H1 (cell line): ENCODE measurements around the gene ZNF789.

ENCODE experiments used
- TAF1 ChIP-seq: IDR thresholded peaks from 2 replicates; pipeline ENCODE4 v1.6.1; 2011; ENCODE audit warnings: mild to moderate bottlenecking, low read depth, low read length
- TF ChIP-seq, protein P1 (sequence below): fragments of 300-600 bp; sonication (generic); IDR thresholded peaks from 2 replicates; pipeline ENCODE4 v1.7.1; 2012; ENCODE audit warnings: low read length, moderate library complexity, mild to moderate bottlenecking, inconsistent platforms; ENCODE audit not compliant: insufficient replicate concordance

GRCh38 chr7:99452541-99452940 is 20.1 kb upstream of the ZNF789 start:
- TF ChIP-seq, protein P1, sequence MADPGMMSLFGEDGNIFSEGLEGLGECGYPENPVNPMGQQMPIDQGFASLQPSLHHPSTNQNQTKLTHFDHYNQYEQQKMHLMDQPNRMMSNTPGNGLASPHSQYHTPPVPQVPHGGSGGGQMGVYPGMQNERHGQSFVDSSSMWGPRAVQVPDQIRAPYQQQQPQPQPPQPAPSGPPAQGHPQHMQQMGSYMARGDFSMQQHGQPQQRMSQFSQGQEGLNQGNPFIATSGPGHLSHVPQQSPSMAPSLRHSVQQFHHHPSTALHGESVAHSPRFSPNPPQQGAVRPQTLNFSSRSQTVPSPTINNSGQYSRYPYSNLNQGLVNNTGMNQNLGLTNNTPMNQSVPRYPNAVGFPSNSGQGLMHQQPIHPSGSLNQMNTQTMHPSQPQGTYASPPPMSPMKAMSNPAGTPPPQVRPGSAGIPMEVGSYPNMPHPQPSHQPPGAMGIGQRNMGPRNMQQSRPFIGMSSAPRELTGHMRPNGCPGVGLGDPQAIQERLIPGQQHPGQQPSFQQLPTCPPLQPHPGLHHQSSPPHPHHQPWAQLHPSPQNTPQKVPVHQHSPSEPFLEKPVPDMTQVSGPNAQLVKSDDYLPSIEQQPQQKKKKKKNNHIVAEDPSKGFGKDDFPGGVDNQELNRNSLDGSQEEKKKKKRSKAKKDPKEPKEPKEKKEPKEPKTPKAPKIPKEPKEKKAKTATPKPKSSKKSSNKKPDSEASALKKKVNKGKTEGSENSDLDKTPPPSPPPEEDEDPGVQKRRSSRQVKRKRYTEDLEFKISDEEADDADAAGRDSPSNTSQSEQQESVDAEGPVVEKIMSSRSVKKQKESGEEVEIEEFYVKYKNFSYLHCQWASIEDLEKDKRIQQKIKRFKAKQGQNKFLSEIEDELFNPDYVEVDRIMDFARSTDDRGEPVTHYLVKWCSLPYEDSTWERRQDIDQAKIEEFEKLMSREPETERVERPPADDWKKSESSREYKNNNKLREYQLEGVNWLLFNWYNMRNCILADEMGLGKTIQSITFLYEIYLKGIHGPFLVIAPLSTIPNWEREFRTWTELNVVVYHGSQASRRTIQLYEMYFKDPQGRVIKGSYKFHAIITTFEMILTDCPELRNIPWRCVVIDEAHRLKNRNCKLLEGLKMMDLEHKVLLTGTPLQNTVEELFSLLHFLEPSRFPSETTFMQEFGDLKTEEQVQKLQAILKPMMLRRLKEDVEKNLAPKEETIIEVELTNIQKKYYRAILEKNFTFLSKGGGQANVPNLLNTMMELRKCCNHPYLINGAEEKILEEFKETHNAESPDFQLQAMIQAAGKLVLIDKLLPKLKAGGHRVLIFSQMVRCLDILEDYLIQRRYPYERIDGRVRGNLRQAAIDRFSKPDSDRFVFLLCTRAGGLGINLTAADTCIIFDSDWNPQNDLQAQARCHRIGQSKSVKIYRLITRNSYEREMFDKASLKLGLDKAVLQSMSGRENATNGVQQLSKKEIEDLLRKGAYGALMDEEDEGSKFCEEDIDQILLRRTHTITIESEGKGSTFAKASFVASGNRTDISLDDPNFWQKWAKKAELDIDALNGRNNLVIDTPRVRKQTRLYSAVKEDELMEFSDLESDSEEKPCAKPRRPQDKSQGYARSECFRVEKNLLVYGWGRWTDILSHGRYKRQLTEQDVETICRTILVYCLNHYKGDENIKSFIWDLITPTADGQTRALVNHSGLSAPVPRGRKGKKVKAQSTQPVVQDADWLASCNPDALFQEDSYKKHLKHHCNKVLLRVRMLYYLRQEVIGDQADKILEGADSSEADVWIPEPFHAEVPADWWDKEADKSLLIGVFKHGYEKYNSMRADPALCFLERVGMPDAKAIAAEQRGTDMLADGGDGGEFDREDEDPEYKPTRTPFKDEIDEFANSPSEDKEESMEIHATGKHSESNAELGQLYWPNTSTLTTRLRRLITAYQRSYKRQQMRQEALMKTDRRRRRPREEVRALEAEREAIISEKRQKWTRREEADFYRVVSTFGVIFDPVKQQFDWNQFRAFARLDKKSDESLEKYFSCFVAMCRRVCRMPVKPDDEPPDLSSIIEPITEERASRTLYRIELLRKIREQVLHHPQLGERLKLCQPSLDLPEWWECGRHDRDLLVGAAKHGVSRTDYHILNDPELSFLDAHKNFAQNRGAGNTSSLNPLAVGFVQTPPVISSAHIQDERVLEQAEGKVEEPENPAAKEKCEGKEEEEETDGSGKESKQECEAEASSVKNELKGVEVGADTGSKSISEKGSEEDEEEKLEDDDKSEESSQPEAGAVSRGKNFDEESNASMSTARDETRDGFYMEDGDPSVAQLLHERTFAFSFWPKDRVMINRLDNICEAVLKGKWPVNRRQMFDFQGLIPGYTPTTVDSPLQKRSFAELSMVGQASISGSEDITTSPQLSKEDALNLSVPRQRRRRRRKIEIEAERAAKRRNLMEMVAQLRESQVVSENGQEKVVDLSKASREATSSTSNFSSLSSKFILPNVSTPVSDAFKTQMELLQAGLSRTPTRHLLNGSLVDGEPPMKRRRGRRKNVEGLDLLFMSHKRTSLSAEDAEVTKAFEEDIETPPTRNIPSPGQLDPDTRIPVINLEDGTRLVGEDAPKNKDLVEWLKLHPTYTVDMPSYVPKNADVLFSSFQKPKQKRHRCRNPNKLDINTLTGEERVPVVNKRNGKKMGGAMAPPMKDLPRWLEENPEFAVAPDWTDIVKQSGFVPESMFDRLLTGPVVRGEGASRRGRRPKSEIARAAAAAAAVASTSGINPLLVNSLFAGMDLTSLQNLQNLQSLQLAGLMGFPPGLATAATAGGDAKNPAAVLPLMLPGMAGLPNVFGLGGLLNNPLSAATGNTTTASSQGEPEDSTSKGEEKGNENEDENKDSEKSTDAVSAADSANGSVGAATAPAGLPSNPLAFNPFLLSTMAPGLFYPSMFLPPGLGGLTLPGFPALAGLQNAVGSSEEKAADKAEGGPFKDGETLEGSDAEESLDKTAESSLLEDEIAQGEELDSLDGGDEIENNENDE = no peak
- no peak for TF ChIP-seq TAF1
